Osteocyte (in vitro differentiated cells): ENCODE results near the gene RAB27B. TPM values are rescaled to one million over a fixed set of nuclear protein-coding genes. Genes with fewer than 3 reads are reported as not detected.

Experiments used
- DNase-seq: peaks from one replicate; pipeline ENCODE4 v3.0.0; 2021; ENCODE audit warnings: mixed read lengths; ENCODE audit not compliant: unreplicated experiment; ENCODE audit errors: extremely low spot score
- H3K27ac Mint-ChIP-seq: one replicate; pipeline ENCODE4 v1.8.0; 2021; ENCODE audit warnings: mild to moderate bottlenecking, mixed read lengths; ENCODE audit not compliant: unreplicated experiment
- H3K27me3 Mint-ChIP-seq: one replicate; pipeline ENCODE4 v1.8.0; 2021; ENCODE audit warnings: mixed read lengths; ENCODE audit not compliant: unreplicated experiment
- H3K36me3 Mint-ChIP-seq: one replicate; pipeline ENCODE4 v1.8.0; 2021; ENCODE audit warnings: mixed read lengths; ENCODE audit not compliant: unreplicated experiment
- H3K4me1 Mint-ChIP-seq: one replicate; pipeline ENCODE4 v1.8.0; 2021; ENCODE audit warnings: mixed read lengths; ENCODE audit not compliant: unreplicated experiment
- H3K4me3 Mint-ChIP-seq: one replicate; pipeline ENCODE4 v1.8.0; 2021; ENCODE audit warnings: mild to moderate bottlenecking, moderate library complexity, mixed read lengths; ENCODE audit not compliant: unreplicated experiment
- H3K9me3 Mint-ChIP-seq: one replicate; pipeline ENCODE4 v1.8.0; 2021; ENCODE audit warnings: mixed read lengths; ENCODE audit not compliant: unreplicated experiment
- CTCF ChIP-seq: fragments of 200-600 bp; sonication (generic); IDR thresholded peaks from 2 replicates; pipeline ENCODE4 v1.5.0; 2021; ENCODE audit warnings: antibody characterized with exemption, mild to moderate bottlenecking, moderate library complexity
- total RNA-seq: library from RNA; stranded (reverse); gene quantifications from 2 replicates; pipeline ENCODE4 v1.2.1, GENCODE V29; 2021

Gene RAB27B
- total RNA-seq, 1 donor from 2014 or later, result 1.9 TPM

GRCh38 chr18:54904581-54904980, 76.3 kb downstream of the RAB27B start:
- Mint-ChIP-seq H3K9me3 (no peaks in the 10 kb centered on the region), H3K36me3 (no peaks in the 10 kb centered on the region), H3K4me1 (no peaks in the 10 kb centered on the region), H3K27me3 (peaks cover 35% of the 10 kb centered on the region), H3K27ac (no peak overlapping the region), H3K4me3 (no peak overlapping the region)
- DNase-seq, result no peak
- no peak for TF ChIP-seq CTCF

GRCh38 chr18:54905629-54906028, 77.4 kb downstream of the RAB27B start:
- no peaks in the 10 kb centered on the region for H3K4me1 Mint-ChIP-seq
- H3K9me3 Mint-ChIP-seq, result no peaks in the 10 kb centered on the region
- H3K27me3 Mint-ChIP-seq, result peaks cover 28% of the 10 kb centered on the region
- no peak for DNase-seq
- no peak for TF ChIP-seq CTCF
- H3K4me3 Mint-ChIP-seq, result no peak overlapping the region
- no peak overlapping the region for H3K27ac Mint-ChIP-seq
- H3K36me3 Mint-ChIP-seq, result no peaks in the 10 kb centered on the region

- no peaks in the 10 kb centered on the region for H3K36me3 Mint-ChIP-seq
- H3K27ac Mint-ChIP-seq, result no peak overlapping the region
- H3K4me1 Mint-ChIP-seq, result no peaks in the 10 kb centered on the region
- H3K27me3 Mint-ChIP-seq, result peaks cover 27% of the 10 kb centered on the region
- H3K4me3 Mint-ChIP-seq, result no peak overlapping the region
- DNase-seq, result no peak
- no peak for TF ChIP-seq CTCF
- H3K9me3 Mint-ChIP-seq, result no peaks in the 10 kb centered on the region
Observed at GRCh38 chr18:54906331-54907185, 78.3 kb downstream of the RAB27B start.

- Mint-ChIP-seq H3K9me3 (no peaks in the 10 kb centered on the region), H3K4me3 (no peak overlapping the region), H3K27ac (no peak overlapping the region), H3K36me3 (no peaks in the 10 kb centered on the region), H3K4me1 (no peaks in the 10 kb centered on the region), H3K27me3 (peaks cover 40% of the 10 kb centered on the region)
- no peak for TF ChIP-seq CTCF
- no peak for DNase-seq
Observed at GRCh38 chr18:54909538-54909937, 81.3 kb downstream of the RAB27B start.

GRCh38 chr18:54910161-54910919, 82.1 kb downstream of the RAB27B start:
- no peaks in the 10 kb centered on the region for H3K4me1 Mint-ChIP-seq
- DNase-seq, result no peak
- no peaks in the 10 kb centered on the region for H3K9me3 Mint-ChIP-seq
- TF ChIP-seq CTCF, result no peak
- peaks cover 40% of the 10 kb centered on the region for H3K27me3 Mint-ChIP-seq
- no peak overlapping the region for H3K4me3 Mint-ChIP-seq
- H3K27ac Mint-ChIP-seq, result no peak overlapping the region
- no peaks in the 10 kb centered on the region for H3K36me3 Mint-ChIP-seq
